CD4-positive, alpha-beta T cell (primary cell): Measurements from ENCODE around the gene KIF23. TPM values are rescaled to one million over a fixed set of nuclear protein-coding genes. Genes with fewer than 3 reads are reported as not detected.

Source experiments
- ATAC-seq: fragments of 200-7000 bp; cut with Tn5 transposase; one replicate; pipeline ENCODE4 v1.10.0; 2022; ENCODE audit warnings: mild to moderate bottlenecking; ENCODE audit not compliant: poor library complexity
- CTCF ChIA-PET: fragments of 350-600 bp; sonication (Branson Sonifier 250); formaldehyde crosslinking; loops from one replicate; lab custom pipeline; 2021; ENCODE audit warnings: antibody characterized with exemption, inconsistent platforms; lab: Charles Lee
- POLR2A ChIA-PET: fragments of 350-600 bp; sonication (Branson Sonifier 250); formaldehyde crosslinking; loops from one replicate; lab custom pipeline; 2021; ENCODE audit warnings: antibody characterized with exemption, inconsistent platforms; lab: Charles Lee
- DNase-seq, 14 experiments: peaks; one replicate each; pipeline ENCODE4 v3.0.0-alpha.2; 2013 to 2020; ENCODE audit warnings: mixed read lengths in 2 of 14
- H3K27ac ChIP-seq, 2 donors: one replicate each; pipeline versions ENCODE4 v1.5.1 to v1.7.0; 2013; ENCODE audit warnings: low read length in 2 of 2, low read depth in 1 of 2, mild to moderate bottlenecking in 1 of 2
- H3K27me3 ChIP-seq, 2 experiments: 1 replicate in 1 of 2; 2 replicates in 1 of 2; pipeline versions ENCODE4 v1.6.1 to v1.7.0; 2013; ENCODE audit warnings: low read length in 2 of 2, control low read depth in 1 of 2, mild to moderate bottlenecking in 1 of 2, moderate library complexity in 1 of 2; ENCODE audit not compliant: insufficient read depth in 2 of 2, control insufficient read depth in 1 of 2
- H3K36me3 ChIP-seq: one replicate; pipeline ENCODE4 v1.6.1; 2013; ENCODE audit warnings: low read length, control low read depth; ENCODE audit not compliant: insufficient read depth
- H3K4me1 ChIP-seq: one replicate; pipeline ENCODE4 v1.6.1; 2013; ENCODE audit warnings: low read length, control low read depth; ENCODE audit not compliant: insufficient read depth
- H3K4me3 ChIP-seq: one replicate; pipeline ENCODE4 v1.5.1; 2013; ENCODE audit warnings: mild to moderate bottlenecking, low read length, moderate library complexity
- H3K9me3 ChIP-seq, 2 experiments: 1 replicate in 1 of 2; 2 replicates in 1 of 2; pipeline versions ENCODE4 v1.6.1 to v1.7.0; 2013; ENCODE audit warnings: low read length in 2 of 2, mild to moderate bottlenecking in 2 of 2, control low read depth in 1 of 2, moderate library complexity in 1 of 2; ENCODE audit not compliant: control insufficient read depth in 1 of 2, insufficient read depth in 1 of 2
- H3K27ac Mint-ChIP-seq: one replicate; pipeline ENCODE4 v1.8.0; 2020; ENCODE audit warnings: mixed read lengths
- H3K27me3 Mint-ChIP-seq: one replicate; pipeline ENCODE4 v1.8.0; 2021; ENCODE audit warnings: mixed read lengths
- H3K36me3 Mint-ChIP-seq: one replicate; pipeline ENCODE4 v1.8.0; 2021; ENCODE audit warnings: low read depth, mixed read lengths
- H3K4me1 Mint-ChIP-seq: one replicate; pipeline ENCODE4 v1.8.0; 2021; ENCODE audit warnings: low read depth, mixed read lengths
- H3K4me3 Mint-ChIP-seq: one replicate; pipeline ENCODE4 v1.8.0; 2020; ENCODE audit warnings: mild to moderate bottlenecking, mixed read lengths
- H3K9me3 Mint-ChIP-seq: one replicate; pipeline ENCODE4 v1.8.0; 2020; ENCODE audit warnings: mixed read lengths
- CTCF ChIP-seq: fragments of 200-600 bp; IDR thresholded peaks from one replicate; pipeline ENCODE4 v1.8.0; 2022; ENCODE audit warnings: antibody characterized with exemption, mild to moderate bottlenecking
- intact Hi-C, 2 experiments: fragments of 100-400 bp; cut with DNase I in 1 of 2; cut with micrococcal nuclease in 1 of 2; formaldehyde crosslinking; loops; one replicate each; pipeline versions ENCODE4 v1.15.1 to v1.9.0; 2023 to 2025; cut with DNase I, micrococcal nuclease
- total RNA-seq, 174 experiments: library from RNA in 2 of 174; stranded (reverse) in 2 of 174; gene quantifications; one replicate each; pipeline ENCODE4 v1.2.3 and lab custom pipeline; 2021 to 2026

KIF23 gene
- total RNA-seq, 2 experiments from 2014 or later, result 0.71 to 1.1 TPM

- H3K36me3 Mint-ChIP-seq, result peaks cover 55% of the 10 kb centered on the region
Observed at GRCh38 chr15:69452692-69453521, 38.8 kb downstream of the KIF23 start, which contains the start of gene RPLP1. TSS of gene RPLP1 (plus strand) at chr15:69452818. CDS start at chr15:69452949, 131 bp downstream.

GRCh38 chr15:69454953-69455352, 40.8 kb downstream of the KIF23 start:
- peak overlapping the region in 1 of 2 donors; percentile 23 for H3K27ac ChIP-seq
- no peak for DNase-seq
- ChIA-PET POLR2A (interaction anchor here (4.7 to 5.4 kb wide), 2 partner anchors 8 to 13 kb away, joined by 96 to 205 read pairs; no protein-coding TSS in a partner anchor), CTCF (interaction anchor here (1.6 to 4.5 kb wide), 2 partner anchors 8 to 13 kb away, joined by 4 to 61 read pairs; no protein-coding TSS in a partner anchor)
- peak overlapping the region; percentile 95 for H3K4me3 Mint-ChIP-seq
- H3K4me3 ChIP-seq, result no peak overlapping the region
- H3K36me3 Mint-ChIP-seq, result peaks cover 56% of the 10 kb centered on the region
- no peaks in the 10 kb centered on the region for H3K9me3 Mint-ChIP-seq
- H3K27me3 ChIP-seq, result no peaks in the 10 kb centered on the region
- H3K4me1 ChIP-seq, result peaks cover 38% of the 10 kb centered on the region
- intact Hi-C loops, result loop anchor here in 1 of 2 experiments (5.0 to 10.0 kb wide), 3 partner anchors 293 to 642 kb away; partner anchors contain the start of genes GLCE and TLE3
- H3K4me1 Mint-ChIP-seq, result peaks cover 60% of the 10 kb centered on the region
- H3K27me3 Mint-ChIP-seq, result no peaks in the 10 kb centered on the region
- peak overlapping the region; percentile 94 for H3K27ac Mint-ChIP-seq
- no peak for ATAC-seq
- H3K9me3 ChIP-seq, result no peaks in the 10 kb centered on the region
- peaks cover 29% of the 10 kb centered on the region for H3K36me3 ChIP-seq
- TF ChIP-seq CTCF, result no peak

More at GRCh38 chr15:69452692-69453521, 38.8 kb downstream of the KIF23 start, which contains the start of gene RPLP1:
- Mint-ChIP-seq H3K9me3 (no peaks in the 10 kb centered on the region), H3K4me3 (peak within 1 kb of the TSS; percentile 95), H3K27me3 (no peaks in the 10 kb centered on the region), H3K27ac (peak within 1 kb of the TSS; percentile 94), H3K4me1 (peaks cover 55% of the 10 kb centered on the region)
- Histone ChIP-seq H3K27ac (peak within 1 kb of the TSS; percentile 78 to 91), H3K4me3 (peak within 1 kb of the TSS; percentile 98), H3K9me3 (no peaks in the 10 kb centered on the region), H3K27me3 (no peaks in the 10 kb centered on the region), H3K4me1 (peaks cover 38% of the 10 kb centered on the region), H3K36me3 (peaks cover 29% of the 10 kb centered on the region)
- DNase-seq (peak; percentile 92 to 98 (median 96)), ATAC-seq (peak; percentile 85)
- intact Hi-C loops, result loop anchor here (1.0 to 10.0 kb wide), 8 partner anchors 9 to 644 kb away; partner anchors contain the start of genes KIF23 (in 2 of the 2), GLCE (in 1 of the 2) and TLE3 (in 1 of the 2)
- ChIA-PET POLR2A (interaction anchor here (0.7 to 5.4 kb wide), 30 partner anchors 10 to 1911 kb away, joined by 3 to 205 read pairs (median 4); partner anchors contain the start of genes FEM1B, GLCE, KIF23 and TLE3), CTCF (interaction anchor here (0.5 to 4.5 kb wide), 7 partner anchors 8 to 58 kb away, joined by 3 to 61 read pairs (median 5); no protein-coding TSS in a partner anchor)
- no peak for TF ChIP-seq CTCF
